Trophoblast cell (in vitro differentiated cells and primary cell): ENCODE data around the gene CPA1.

Experiments used
- DNase-seq, 2 donors: peaks; one replicate each; pipeline ENCODE4 v3.0.0-alpha.2; 2016
- H2AFZ ChIP-seq: 2 replicates; pipeline ENCODE4 v1.6.1; 2013; ENCODE audit warnings: low read length, moderate library complexity, mild to moderate bottlenecking; ENCODE audit not compliant: insufficient read depth, poor library complexity
- H2AK5ac ChIP-seq: 2 replicates; pipeline ENCODE4 v1.6.1; 2013; ENCODE audit warnings: mild to moderate bottlenecking, low read length
- H2BK120ac ChIP-seq: 2 replicates; pipeline ENCODE4 v1.6.1; 2013; ENCODE audit warnings: low read length, mild to moderate bottlenecking, moderate library complexity; ENCODE audit not compliant: insufficient read depth, poor library complexity
- H2BK12ac ChIP-seq: 2 replicates; pipeline ENCODE4 v1.6.1; 2013; ENCODE audit warnings: mild to moderate bottlenecking, low read length, moderate library complexity
- H2BK5ac ChIP-seq: 2 replicates; pipeline ENCODE4 v1.6.1; 2013; ENCODE audit warnings: low read length, low read depth, moderate library complexity, mild to moderate bottlenecking; ENCODE audit not compliant: poor library complexity
- H3K14ac ChIP-seq: 2 replicates; pipeline ENCODE4 v1.6.1; 2013; ENCODE audit warnings: mild to moderate bottlenecking, low read length
- H3K18ac ChIP-seq: 2 replicates; pipeline ENCODE4 v1.6.1; 2013; ENCODE audit warnings: mild to moderate bottlenecking, low read length
- H3K23ac ChIP-seq: 2 replicates; pipeline ENCODE4 v1.6.1; 2013; ENCODE audit warnings: low read length
- H3K27ac ChIP-seq: 2 replicates; pipeline ENCODE4 v1.5.1; 2013; ENCODE audit warnings: low read depth, mild to moderate bottlenecking, inconsistent platforms, low read length, moderate library complexity
- H3K27me3 ChIP-seq: 2 replicates; pipeline ENCODE4 v1.6.1; 2013; ENCODE audit warnings: inconsistent platforms, mild to moderate bottlenecking, low read length, moderate library complexity; ENCODE audit not compliant: insufficient read depth
- H3K36me3 ChIP-seq, 2 experiments: 1 replicate in 1 of 2; 2 replicates in 1 of 2; pipeline ENCODE4 v1.6.1; 2013; ENCODE audit warnings: low read length in 2 of 2, mild to moderate bottlenecking in 2 of 2, moderate library complexity in 1 of 2; ENCODE audit not compliant: insufficient read depth in 2 of 2, control insufficient read depth in 1 of 2
- H3K4ac ChIP-seq: 2 replicates; pipeline ENCODE4 v1.6.1; 2013; ENCODE audit warnings: low read depth, mild to moderate bottlenecking, low read length, moderate library complexity
- H3K4me1 ChIP-seq, 2 experiments: 1 replicate in 1 of 2; 2 replicates in 1 of 2; pipeline ENCODE4 v1.6.1; 2013; ENCODE audit warnings: low read length in 2 of 2, mild to moderate bottlenecking in 2 of 2, moderate library complexity in 1 of 2; ENCODE audit not compliant: insufficient read depth in 2 of 2, control insufficient read depth in 1 of 2
- H3K4me2 ChIP-seq: 2 replicates; pipeline ENCODE4 v1.6.1; 2013; ENCODE audit warnings: inconsistent platforms, mild to moderate bottlenecking, low read length, moderate library complexity
- H3K4me3 ChIP-seq: 2 replicates; pipeline ENCODE4 v1.5.1; 2013; ENCODE audit warnings: mild to moderate bottlenecking, low read depth, low read length, inconsistent platforms
- H3K79me1 ChIP-seq: one replicate; pipeline ENCODE4 v1.6.1; 2013; ENCODE audit warnings: low read length
- H3K79me2 ChIP-seq: 2 replicates; pipeline ENCODE4 v1.6.1; 2013; ENCODE audit warnings: low read length, mild to moderate bottlenecking; ENCODE audit not compliant: control insufficient read depth, insufficient read depth, poor library complexity
- H3K9ac ChIP-seq: 2 replicates; pipeline ENCODE4 v1.6.1; 2013; ENCODE audit warnings: mild to moderate bottlenecking, low read length
- H3K9me3 ChIP-seq: 2 replicates; pipeline ENCODE4 v1.6.1; 2013; ENCODE audit warnings: low read depth, mild to moderate bottlenecking, control low read depth, inconsistent platforms, low read length; ENCODE audit not compliant: insufficient read depth
- H4K12ac ChIP-seq: 2 replicates; pipeline ENCODE4 v1.6.1; 2013; ENCODE audit warnings: low read depth, mild to moderate bottlenecking, low read length, moderate library complexity
- H4K8ac ChIP-seq: 2 replicates; pipeline ENCODE4 v1.6.1; 2013; ENCODE audit warnings: low read depth, mild to moderate bottlenecking, low read length, moderate library complexity
- H4K91ac ChIP-seq: one replicate; pipeline ENCODE4 v1.6.1; 2013; ENCODE audit warnings: low read depth, mild to moderate bottlenecking, low read length, moderate library complexity
- WGBS: extraction: QIAGEN DNeasy Blood & Tissue Kit; methylation state at CpG from one replicate; pipeline ENCODE4 v1.1.7; 2013; ENCODE audit warnings: missing lambda C conversion rate; ENCODE audit not compliant: insufficient read length, insufficient coverage; ENCODE audit errors: extremely low coverage; 5-methylcytosine and 5-hydroxymethylcytosine counted together

The CPA1 gene

DNA sequence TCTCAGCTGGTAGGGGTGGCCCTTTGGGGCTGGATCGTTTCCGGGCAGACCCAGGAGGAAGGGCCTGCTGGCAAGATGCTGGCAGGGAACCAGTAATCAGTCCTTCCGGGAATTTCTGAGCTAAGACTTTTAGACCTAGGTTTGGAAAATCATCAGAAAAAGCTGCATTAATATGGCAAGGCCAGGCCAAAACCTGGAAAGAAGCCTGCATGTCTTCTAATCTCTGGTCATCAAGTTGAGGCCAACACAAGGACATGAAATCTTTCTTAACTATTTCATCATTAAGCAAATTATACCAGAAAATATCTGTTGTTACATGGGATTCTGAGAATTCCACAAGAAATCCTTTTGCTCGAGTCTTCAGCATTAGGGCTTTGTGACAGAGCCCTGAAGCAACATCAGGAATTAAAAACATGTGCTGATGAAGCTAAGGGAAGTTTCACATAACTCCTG lies 19.9 kb downstream of the CPA1 start:
- Histone ChIP-seq H3K4ac (no peak overlapping the region), H3K4me3 (no peak overlapping the region), H3K27me3 (no peaks in the 10 kb centered on the region), H3K14ac (no peak overlapping the region), H4K12ac (no peak overlapping the region), H3K9me3 (no peaks in the 10 kb centered on the region), H3K23ac (no peak overlapping the region), H3K79me1 (peaks cover 23% of the 10 kb centered on the region), H3K18ac (no peak overlapping the region), H3K4me2 (no peak overlapping the region), H2AK5ac (no peak overlapping the region), H3K27ac (peak overlapping the region; percentile 77), H2BK12ac (no peak overlapping the region), H3K36me3 (peaks cover 2 to 3% of the 10 kb centered on the region in 2 experiments), H3K4me1 (peaks cover 8 to 9% of the 10 kb centered on the region in 2 experiments), H4K8ac (no peak overlapping the region), H3K9ac (no peak overlapping the region), H3K79me2 (no peaks in the 10 kb centered on the region), H4K91ac (peak overlapping the region; percentile 89), H2BK5ac (peak overlapping the region; percentile 64), H2BK120ac (peak overlapping the region; percentile 72), H2AFZ (no peak overlapping the region)
- DNase-seq: peak; percentile 79 to 96
- no CpG with 5 or more reads among the region's 4 CpGs for WGBS

DNA sequence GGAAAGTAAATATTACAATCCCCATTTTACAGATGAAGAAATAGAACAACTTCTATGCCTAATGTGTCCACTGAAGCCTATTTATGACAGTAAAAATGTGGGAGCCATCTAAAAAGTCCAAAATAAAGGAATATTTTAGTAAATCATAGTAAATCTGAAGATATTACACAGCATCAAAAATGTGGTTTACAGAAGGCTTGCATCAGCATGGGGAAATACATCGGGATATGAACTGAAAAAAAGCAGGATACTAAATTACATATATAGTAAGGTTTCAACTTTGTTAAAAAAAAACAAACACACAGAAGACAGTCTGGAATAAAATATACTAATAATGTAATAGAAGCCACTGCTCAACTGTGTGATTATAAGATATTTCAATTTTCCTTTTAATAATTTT lies 20.8 kb downstream of the CPA1 start:
- Histone ChIP-seq H3K4me1 (peaks cover 6 to 7% of the 10 kb centered on the region in 2 experiments), H3K18ac (no peak overlapping the region), H3K27me3 (no peaks in the 10 kb centered on the region), H2BK120ac (no peak overlapping the region), H3K14ac (no peak overlapping the region), H3K23ac (no peak overlapping the region), H3K9me3 (no peaks in the 10 kb centered on the region), H4K91ac (no peak overlapping the region), H3K9ac (no peak overlapping the region), H3K27ac (no peak overlapping the region), H4K8ac (no peak overlapping the region), H2BK5ac (no peak overlapping the region), H2AK5ac (no peak overlapping the region), H3K4ac (no peak overlapping the region), H3K79me1 (peaks cover 23% of the 10 kb centered on the region), H4K12ac (no peak overlapping the region), H3K36me3 (peaks cover 2 to 3% of the 10 kb centered on the region in 2 experiments), H3K4me2 (no peak overlapping the region), H2AFZ (no peak overlapping the region), H3K79me2 (no peaks in the 10 kb centered on the region), H2BK12ac (no peak overlapping the region), H3K4me3 (no peak overlapping the region)
- WGBS: no CpG with 5 or more reads among the region's 1 CpG
- DNase-seq: no peak

DNA sequence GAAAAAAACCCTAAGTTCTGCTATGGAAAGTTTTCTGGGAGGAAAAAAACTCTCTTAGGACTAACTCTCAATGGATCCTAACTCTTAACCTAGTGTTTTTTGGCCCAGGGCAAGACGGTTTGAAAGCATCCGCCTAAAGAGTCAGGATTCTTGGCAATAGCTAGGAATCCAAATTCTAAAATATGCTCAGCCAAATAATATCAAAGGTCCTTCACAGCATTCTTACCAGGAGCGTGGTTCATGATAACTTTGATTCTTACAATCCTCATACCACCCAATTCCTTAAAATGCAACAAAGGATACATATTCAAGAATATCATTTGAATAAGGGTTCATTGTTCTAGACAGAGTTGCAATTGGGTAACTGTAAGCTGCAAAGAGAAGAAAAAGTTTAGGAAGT lies 21.3 kb downstream of the CPA1 start:
- peak in 1 of 2 donors; percentile 21 for DNase-seq

DNA sequence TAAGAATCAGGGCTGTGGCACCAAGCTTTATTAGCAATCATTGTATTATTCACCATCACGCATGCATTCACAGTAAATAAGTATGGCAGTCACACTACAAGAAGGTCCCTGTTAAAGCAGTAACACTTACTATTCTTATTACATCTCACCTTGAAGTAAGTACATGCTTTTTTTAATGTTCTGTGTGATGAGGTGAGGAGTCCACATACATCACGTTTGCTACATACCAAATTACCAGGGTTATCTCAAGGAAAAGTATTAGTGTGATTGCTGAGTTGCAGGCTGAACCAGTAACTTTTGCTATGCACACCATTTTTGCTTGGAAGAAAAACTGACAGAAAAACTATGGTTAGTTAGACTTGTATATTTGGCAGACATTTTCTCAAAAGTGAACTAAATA lies 24.7 kb downstream of the CPA1 start:
- no peak overlapping the region for H4K8ac ChIP-seq
- H2BK12ac ChIP-seq: no peak overlapping the region
- no peak for DNase-seq
- H4K12ac ChIP-seq: no peak overlapping the region
- no peak overlapping the region for H3K23ac ChIP-seq
- no peak overlapping the region for H3K18ac ChIP-seq
- H4K91ac ChIP-seq: no peak overlapping the region
- no peak overlapping the region for H3K4me2 ChIP-seq
- WGBS: no CpG with 5 or more reads among the region's 2 CpGs
- H3K79me1 ChIP-seq: peaks cover 15% of the 10 kb centered on the region
- H2AFZ ChIP-seq: no peak overlapping the region
- no peak overlapping the region for H3K4me3 ChIP-seq
- H3K4me1 ChIP-seq: peaks cover 3 to 5% of the 10 kb centered on the region in 2 experiments
- no peak overlapping the region for H3K9ac ChIP-seq
- no peaks in the 10 kb centered on the region for H3K9me3 ChIP-seq
- H3K14ac ChIP-seq: no peak overlapping the region
- H2BK5ac ChIP-seq: no peak overlapping the region
- H3K4ac ChIP-seq: no peak overlapping the region
- peaks cover 0 to 3% of the 10 kb centered on the region in 2 experiments for H3K36me3 ChIP-seq
- H2BK120ac ChIP-seq: no peak overlapping the region
- H3K79me2 ChIP-seq: no peaks in the 10 kb centered on the region
- H3K27ac ChIP-seq: no peak overlapping the region
- H3K27me3 ChIP-seq: no peaks in the 10 kb centered on the region
- no peak overlapping the region for H2AK5ac ChIP-seq

More for the DNA sequence above, 21.3 kb downstream of the CPA1 start:
- Histone ChIP-seq H2BK5ac (no peak overlapping the region), H3K9ac (no peak overlapping the region), H3K79me1 (peaks cover 22% of the 10 kb centered on the region), H3K23ac (no peak overlapping the region), H3K36me3 (peaks cover 2 to 3% of the 10 kb centered on the region in 2 experiments), H4K8ac (no peak overlapping the region), H3K4ac (no peak overlapping the region), H3K27ac (no peak overlapping the region), H3K27me3 (no peaks in the 10 kb centered on the region), H3K9me3 (no peaks in the 10 kb centered on the region), H2AK5ac (no peak overlapping the region), H4K91ac (no peak overlapping the region), H2BK12ac (no peak overlapping the region), H3K14ac (no peak overlapping the region), H2AFZ (no peak overlapping the region), H3K4me3 (no peak overlapping the region), H3K79me2 (no peaks in the 10 kb centered on the region), H3K4me1 (peaks cover 6% of the 10 kb centered on the region in 2 experiments), H3K4me2 (no peak overlapping the region), H3K18ac (no peak overlapping the region), H2BK120ac (no peak overlapping the region), H4K12ac (no peak overlapping the region)
- WGBS: no CpG with 5 or more reads among the region's 3 CpGs
